ENCODE measurements around the gene WWOX.

WWOX gene

GRCh38 chr16:79093554-79093967 is 994.1 kb downstream of the WWOX start:
- DNase-seq = peak; percentile 39

DNA sequence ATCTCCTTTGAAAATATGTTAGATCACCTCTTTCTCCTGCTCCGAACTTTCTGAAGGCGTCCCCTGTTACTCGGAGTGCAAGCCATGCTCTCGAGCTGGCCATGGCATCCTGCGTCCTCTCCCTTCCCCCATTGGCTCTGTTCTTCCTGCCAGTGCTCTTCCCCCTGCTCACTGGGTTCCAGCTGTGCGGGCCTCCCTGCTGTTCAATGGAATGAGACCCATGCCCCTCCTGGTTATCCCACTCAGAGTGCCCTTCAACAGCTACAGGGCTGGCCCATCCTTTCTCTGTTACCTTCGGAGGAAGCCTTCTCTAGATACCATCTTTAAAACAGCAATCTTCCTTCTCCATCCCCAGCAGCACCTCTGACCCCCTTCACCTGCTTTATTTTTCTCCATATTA is 996.8 kb downstream of the WWOX start:
- DNase-seq = no peak

DNA sequence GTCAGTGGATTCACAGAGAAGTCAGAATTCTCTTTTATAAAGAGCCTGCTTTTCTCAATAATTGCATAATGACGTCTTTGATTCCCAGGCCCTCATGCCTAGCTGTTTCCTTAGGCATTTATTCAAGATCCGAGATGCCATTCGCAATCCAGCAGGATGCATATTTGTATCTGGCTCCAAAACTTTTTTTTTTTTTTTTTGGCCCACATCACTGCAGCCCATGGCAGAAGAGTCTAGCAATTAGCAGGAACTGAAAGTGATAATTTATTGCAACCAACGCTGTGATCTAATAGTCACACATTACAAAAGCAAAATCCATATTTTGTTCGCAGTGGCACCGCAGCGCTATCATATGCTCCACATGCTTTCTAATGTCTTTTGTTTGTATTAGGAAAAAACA is 997.7 kb downstream of the WWOX start:
- no peak for DNase-seq

DNA sequence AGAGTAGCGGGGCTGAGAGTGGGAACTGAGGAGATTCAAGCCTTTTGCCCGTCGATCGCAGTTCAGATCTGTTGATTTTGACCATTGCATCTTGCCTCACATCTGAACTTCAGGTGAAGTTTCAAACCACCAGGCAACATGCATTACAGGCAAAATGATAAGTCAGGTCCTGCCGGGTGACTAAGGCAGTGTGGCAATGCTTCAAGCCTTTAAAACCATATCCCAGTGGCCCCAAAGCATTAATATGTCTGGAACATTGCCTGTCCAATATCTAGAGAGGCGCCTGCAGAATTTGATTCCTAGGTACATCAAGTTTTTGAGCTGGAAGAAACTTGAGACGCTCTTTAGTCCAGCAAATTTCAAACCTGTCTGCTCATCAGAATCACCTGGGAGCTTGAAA is 998.3 kb downstream of the WWOX start:
- no peak for DNase-seq

DNA sequence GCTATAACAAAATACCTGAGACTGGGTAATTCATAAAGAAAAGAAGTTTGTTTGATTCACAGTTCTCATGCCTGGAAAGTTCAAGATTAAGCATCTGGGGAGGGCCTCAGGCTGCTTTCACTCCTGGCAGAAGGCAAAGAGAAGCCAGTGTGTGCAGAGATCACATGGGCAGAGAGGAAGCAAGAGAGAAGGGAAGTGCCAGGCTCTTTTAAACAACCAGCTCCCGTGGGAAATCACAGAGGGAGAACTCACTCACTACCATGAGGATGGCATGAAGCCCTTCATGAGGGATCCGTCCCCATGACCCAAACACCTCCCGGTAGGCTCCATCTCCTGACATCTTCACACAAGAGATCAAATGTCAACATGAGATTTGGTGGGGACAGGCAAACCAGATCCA is 999.5 kb downstream of the WWOX start:
- no peak for DNase-seq

- DNase-seq = no peak
Observed at GRCh38 chr16:79099716-79100115, 1000.3 kb downstream of the WWOX start.

- DNase-seq = no peak
Observed at GRCh38 chr16:79100447-79100846, 1001.0 kb downstream of the WWOX start.

- no peak for DNase-seq
Observed at GRCh38 chr16:79101491-79101890, 1002.0 kb downstream of the WWOX start.

GRCh38 chr16:79104567-79104966 is 1005.1 kb downstream of the WWOX start:
- DNase-seq = no peak

DNA sequence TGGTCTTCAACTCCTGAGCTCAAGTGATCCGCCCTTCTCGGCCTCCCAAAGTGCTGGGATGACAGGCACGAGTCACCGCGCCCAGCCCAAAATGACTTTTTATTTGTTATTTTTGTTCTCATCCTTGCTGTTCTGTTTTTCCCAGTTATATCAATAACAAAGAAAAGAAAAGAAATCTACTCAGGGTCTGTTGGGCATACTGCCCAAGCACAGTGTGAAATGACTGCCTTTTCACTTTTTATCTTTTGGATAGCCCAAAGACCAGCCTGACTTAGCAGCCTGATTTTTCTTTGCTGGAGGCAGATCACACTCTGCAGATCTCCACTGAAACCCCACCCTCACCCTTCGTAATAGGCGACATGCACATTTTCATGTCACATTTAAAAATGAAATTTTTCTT is 1007.8 kb downstream of the WWOX start:
- DNase-seq = no peak

DNA sequence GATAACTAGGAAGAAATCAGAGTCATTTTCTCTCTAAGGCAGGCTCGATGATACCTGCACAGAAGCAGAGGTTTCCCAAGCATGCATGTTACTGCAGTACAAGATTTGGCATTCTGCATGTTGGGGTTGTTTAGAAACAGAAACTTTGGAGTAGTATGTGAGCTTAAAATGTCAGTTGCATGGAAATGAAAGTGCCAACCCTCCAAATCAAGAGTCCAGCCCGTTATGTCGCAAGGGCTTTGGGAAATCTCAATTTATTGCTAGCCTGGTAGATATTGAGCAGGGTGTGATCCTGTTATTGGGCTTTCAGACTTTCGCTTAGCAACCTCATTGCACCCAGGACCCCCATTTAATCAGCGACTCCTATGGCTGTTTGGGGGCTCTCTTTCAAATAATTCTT is 1010.3 kb downstream of the WWOX start:
- DNase-seq = no peak

DNA sequence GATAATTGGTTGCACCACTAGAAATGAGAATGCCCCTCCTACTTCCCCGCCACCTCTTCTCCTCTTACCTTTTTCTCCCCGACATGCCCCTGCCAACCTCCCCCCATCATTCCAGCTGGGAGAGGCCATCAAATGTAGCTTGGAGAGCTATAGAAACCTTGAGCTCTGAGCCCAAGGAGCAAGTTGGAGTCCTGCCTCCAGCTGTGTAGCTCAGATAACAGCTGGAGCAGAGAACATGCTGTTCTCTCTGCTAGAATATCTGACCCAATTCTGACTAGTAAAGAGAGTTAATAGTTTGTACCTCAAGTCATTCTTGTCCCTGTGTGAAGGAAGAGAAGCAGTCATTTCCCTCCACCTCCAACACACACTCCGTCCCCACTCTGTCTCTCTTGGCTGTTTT is 1010.8 kb downstream of the WWOX start:
- no peak for DNase-seq

DNA sequence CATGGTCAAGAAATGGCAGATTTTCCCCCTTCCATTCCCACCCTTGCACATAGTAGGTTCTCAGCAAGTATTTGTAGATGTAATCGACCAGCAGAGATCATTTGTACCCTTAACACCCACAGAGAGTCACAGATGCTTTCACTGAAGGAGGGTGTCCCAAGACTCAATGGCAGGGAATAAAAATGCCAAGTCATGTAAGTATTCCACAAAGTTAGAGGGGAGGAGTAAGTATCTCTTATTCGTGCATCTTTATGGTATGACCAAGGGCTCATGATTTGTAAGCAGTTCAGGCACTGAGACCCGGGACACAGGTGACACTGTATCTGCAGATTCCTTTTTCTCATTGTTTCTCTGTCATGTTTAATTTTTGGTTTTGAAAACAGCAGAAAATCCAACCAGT is 1011.5 kb downstream of the WWOX start:
- DNase-seq = no peak

DNA sequence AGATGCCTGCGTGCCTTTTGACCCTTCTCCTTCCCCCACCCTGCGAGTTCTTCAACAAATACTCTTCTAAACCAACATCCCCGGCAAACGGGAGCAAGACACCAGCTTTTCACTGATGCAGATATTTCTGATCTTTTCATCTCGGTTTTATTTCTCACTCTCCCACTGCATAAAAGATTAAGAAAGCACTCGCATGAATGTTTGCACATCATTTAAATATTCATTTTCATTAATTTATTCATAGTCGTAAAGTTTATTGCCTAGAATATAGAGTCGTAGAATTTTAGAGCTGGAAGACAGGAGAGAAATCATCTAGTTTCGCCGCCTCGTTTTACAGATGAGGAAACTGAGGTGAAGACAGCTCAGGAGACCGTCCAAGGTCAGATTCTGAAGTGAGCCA is 1013.0 kb downstream of the WWOX start:
- no peak for DNase-seq

GRCh38 chr16:79113826-79114225 is 1014.4 kb downstream of the WWOX start:
- no peak for DNase-seq

DNA sequence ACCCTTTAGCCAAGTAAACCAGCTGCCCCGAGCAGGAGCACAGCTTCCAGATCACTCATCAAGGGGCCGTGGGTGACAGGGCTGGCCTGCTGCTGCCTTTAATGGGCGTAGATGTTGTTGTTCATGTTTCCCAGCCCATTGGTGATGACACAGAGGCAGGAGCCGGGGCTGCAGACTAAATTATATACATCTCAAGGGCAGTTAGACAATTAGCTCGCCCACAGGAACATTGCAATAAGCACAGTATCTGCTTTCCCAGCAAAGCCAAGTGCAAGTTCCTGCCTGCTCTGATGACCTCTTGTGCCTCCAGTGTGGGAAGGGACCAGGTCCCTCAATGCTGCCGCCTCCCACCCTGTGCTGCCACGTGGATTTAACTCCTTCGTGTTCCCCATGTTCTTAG is 1015.3 kb downstream of the WWOX start:
- DNase-seq = no peak

DNA sequence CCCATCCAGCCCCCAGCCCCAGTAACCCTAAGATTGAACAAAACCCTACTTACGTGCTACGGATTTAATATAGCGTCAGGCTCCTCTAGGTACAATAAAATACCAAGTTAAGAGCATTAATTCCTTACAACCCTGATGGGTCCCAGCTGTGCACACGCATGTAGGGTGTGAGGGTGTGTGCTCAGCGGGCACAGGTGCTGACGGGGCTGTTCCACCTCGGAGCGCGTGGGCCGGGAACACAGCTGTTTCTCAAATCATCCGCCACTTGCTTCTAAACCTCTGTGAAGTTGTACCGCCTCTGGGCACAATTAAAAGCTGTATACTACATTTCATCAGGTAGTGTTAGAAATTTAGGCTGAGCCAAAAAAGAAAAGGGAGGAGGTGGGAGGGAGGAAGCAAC is 1022.5 kb downstream of the WWOX start:
- no peak for DNase-seq

GRCh38 chr16:79122343-79122742 is 1022.9 kb downstream of the WWOX start:
- DNase-seq = no peak

DNA sequence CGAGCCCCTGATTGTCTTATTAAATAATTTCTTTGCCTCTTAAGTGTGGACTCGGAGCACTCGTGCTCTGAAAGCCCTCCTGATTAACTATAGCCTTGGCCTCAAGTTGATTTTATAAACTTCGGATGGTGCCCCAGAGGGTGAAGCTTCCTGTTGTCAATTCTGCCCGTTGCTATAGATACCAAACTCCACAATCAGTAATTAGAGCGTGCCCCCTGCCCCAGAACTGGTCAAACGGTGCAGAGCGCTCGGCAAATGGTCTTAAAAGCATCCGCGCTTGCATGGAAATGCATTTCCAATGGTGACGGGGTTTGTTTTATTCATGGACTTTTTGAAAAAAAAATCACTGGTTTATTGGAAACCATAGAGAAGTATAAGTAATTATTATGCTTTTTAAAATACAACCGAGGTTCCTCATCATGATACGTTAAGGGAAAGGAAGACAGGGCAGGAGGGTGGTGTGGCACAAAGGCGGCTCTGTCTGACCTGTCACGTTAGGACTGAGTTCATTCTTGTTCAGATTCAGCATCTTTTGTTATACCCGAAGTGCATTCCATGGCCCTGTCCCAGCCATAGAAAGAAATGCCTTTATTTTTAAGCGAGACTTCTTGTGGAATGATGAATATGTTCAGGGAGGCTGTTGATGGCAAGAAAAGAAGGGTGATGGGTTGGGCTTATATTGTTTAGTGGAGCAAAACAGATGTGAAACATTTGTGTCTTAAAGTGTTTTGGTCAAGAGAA is 1024.7 kb downstream of the WWOX start:
- no peak for DNase-seq

GRCh38 chr16:79127766-79128165 is 1028.3 kb downstream of the WWOX start:
- DNase-seq = no peak

GRCh38 chr16:79128706-79129105 is 1029.3 kb downstream of the WWOX start:
- no peak for DNase-seq

GRCh38 chr16:79130616-79131015 is 1031.2 kb downstream of the WWOX start:
- no peak for DNase-seq

- no peak for DNase-seq
Observed at GRCh38 chr16:79131321-79132075, 1032.0 kb downstream of the WWOX start.

DNA sequence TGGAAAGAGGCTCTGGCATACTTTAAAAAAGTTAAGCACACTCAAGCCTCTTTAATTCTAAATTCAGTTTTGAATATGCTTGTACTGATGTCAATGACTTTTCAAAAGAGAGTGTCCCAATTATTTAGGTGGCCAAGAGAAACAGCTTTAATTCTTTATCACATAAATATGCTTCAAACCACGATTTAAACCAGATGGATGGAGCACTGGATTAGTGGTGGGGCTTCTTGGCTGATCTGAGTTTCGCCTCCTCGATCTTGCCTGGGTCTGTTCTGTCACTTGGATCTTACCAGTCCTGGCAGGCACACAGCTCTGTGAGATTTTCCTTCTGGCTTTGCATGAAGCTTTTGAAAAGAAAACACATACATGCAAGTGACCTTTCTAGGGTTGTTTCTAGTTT is 1033.2 kb downstream of the WWOX start:
- no peak for DNase-seq

GRCh38 chr16:79134300-79134699 is 1034.8 kb downstream of the WWOX start:
- DNase-seq = no peak

Measured in CD4-positive, alpha-beta T cell treated with Interleukin-6 for 4 hours (primary cell).